Measurements from ENCODE around the gene KRTAP10-4. TPM values are rescaled to one million over a fixed set of nuclear protein-coding genes. Genes with fewer than 3 reads are reported as not detected.

The KRTAP10-4 gene
- total and polyA plus RNA-seq, 2 experiments from 2014 or later: not detected

GRCh38 chr21:44568667-44569556 lies 4.6 kb upstream of the KRTAP10-4 start (continued):
- TF ChIP-seq ZNF462 (CRISPR knock-in tag; IDR thresholded peaks at IDR 0.05) (no peak), ZNF114 (CRISPR knock-in tag; IDR thresholded peaks at IDR 0.05) (no peak), ZNF331 (CRISPR knock-in tag; IDR thresholded peaks at IDR 0.05; ENCODE audit: low read depth) (no peak), EZH2 (IDR thresholded peaks at IDR 0.05; ENCODE audit: low read depth, unreplicated experiment) (no peak)

GRCh38 chr21:44569861-44570517 lies 3.5 kb upstream of the KRTAP10-4 start:
- DNase-seq (ENCODE audit: low spot score) (no peak), ATAC-seq (no peak)
- no peaks in the 10 kb centered on the region for H3K9me2 ChIP-seq (ENCODE audit: insufficient read depth)
- H4K20me1 ChIP-seq (replicated peaks; ENCODE audit: insufficient read depth): no peaks in the 10 kb centered on the region
- no peak overlapping the region for H3K4me2 ChIP-seq
- H3K4me1 Mint-ChIP-seq: peaks cover 3% of the 10 kb centered on the region
- H2AFZ ChIP-seq: no peak overlapping the region
- no peak overlapping the region for H3K4me3 ChIP-seq
- no peaks in the 10 kb centered on the region for H3K79me2 ChIP-seq (replicated peaks; ENCODE audit: insufficient read depth)
- no peaks in the 10 kb centered on the region for H3F3A ChIP-seq (replicated peaks; ENCODE audit: low read depth)
- no peaks in the 10 kb centered on the region for H3K4me1 ChIP-seq (ENCODE audit: insufficient read depth)
- no peaks in the 10 kb centered on the region for H3K27me3 ChIP-seq (ENCODE audit: insufficient read depth)
- no peak overlapping the region for H3K27ac ChIP-seq (ENCODE audit: low read depth)
- no peak overlapping the region for H3K4me3 Mint-ChIP-seq
- peaks cover 25% of the 10 kb centered on the region for H3K9me3 Mint-ChIP-seq
- peaks cover 13% of the 10 kb centered on the region for H3K27me3 Mint-ChIP-seq (ENCODE audit: insufficient read depth, low read depth, poor library complexity)
- no peaks in the 10 kb centered on the region for H3K36me3 ChIP-seq (ENCODE audit: insufficient read depth)
- peaks cover 4% of the 10 kb centered on the region; the same call in 2 of the 3 replicates for H3K36me3 Mint-ChIP-seq (ENCODE audit: low read depth)
- no peak overlapping the region for H3K27ac Mint-ChIP-seq
- TF ChIP-seq ZNF114 (CRISPR knock-in tag; IDR thresholded peaks at IDR 0.05): no peak
- no peak for TF ChIP-seq ZNF462 (CRISPR knock-in tag; IDR thresholded peaks at IDR 0.05)
- TF ChIP-seq STAT1 (IDR thresholded peaks at IDR 0.05; ENCODE audit: unreplicated experiment): no peak

Measured in GM23338 (cell line).